ENCODE results near the gene CFAP299. TPM values are rescaled to one million over a fixed set of nuclear protein-coding genes. Genes with fewer than 3 reads are reported as not detected.
A peak's percentile ranks its signal among the peaks of the same experiment; 100 is the strongest.
"Not testable (repeated sequence)": the region's sequence is repeated elsewhere in the genome, so short reads cannot be mapped to it uniquely, and the experiment has no call there.

The CFAP299 gene
- total RNA-seq, 1 donor from 2014 or later = 0.25 TPM

GRCh38 chr4:80331693-80332092 lies 3.8 kb upstream of the CFAP299 start:
- DNase-seq (ENCODE audit: low read depth) = no peak

- peak; percentile 33 for DNase-seq (ENCODE audit: low read depth)
Observed at GRCh38 chr4:80333121-80333520, 2.4 kb upstream of the CFAP299 start.

DNA sequence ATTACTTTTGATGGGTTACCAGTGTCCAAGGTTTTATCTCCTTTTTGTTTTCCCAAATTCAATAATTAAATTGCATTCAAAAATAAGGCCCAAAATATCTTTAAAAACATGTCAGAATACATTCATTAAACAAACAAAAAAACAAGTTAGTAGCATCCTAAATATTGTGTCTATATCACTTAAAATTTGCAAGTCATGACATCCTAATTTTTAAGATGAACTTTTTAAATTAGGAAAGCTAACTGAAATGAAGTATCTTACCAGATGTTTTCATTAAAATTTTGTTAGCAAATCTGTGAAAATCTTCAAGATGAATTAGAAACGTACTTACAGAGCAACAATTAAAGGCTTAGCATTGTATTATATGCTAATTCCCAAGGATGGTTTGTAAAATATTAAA lies 962 bp upstream of the CFAP299 start:
- no peak for DNase-seq (ENCODE audit: low read depth)

DNA sequence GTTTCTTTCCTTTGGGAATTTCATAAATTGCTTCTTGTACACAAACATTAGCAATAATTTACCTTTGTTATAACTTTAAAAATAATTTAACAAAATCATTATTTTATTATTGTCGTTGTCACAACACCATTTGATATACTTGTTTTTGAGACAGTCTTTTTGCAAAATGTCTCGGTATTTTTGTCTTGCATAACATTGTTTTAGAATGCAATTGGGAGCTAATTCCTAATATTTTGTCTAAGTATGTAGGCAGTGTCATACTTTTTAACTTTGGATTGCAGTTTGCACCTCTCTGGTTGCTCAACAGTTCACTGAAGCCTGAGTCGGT lies 340 bp upstream of the CFAP299 start:
- DNase-seq (ENCODE audit: low read depth) = no peak

GRCh38 chr4:80336582-80336981 lies 1.1 kb downstream of the CFAP299 start:
- peak; percentile 44 for DNase-seq (ENCODE audit: low read depth)

- DNase-seq (ENCODE audit: low read depth) = peak; percentile 45
Observed at GRCh38 chr4:80340036-80340435, 4.5 kb downstream of the CFAP299 start.

GRCh38 chr4:80342684-80343083 lies 7.2 kb downstream of the CFAP299 start:
- not testable (repeated sequence) for DNase-seq (ENCODE audit: low read depth)

- no peak for DNase-seq (ENCODE audit: low read depth)
Observed at GRCh38 chr4:80343887-80344286, 8.4 kb downstream of the CFAP299 start.

DNA sequence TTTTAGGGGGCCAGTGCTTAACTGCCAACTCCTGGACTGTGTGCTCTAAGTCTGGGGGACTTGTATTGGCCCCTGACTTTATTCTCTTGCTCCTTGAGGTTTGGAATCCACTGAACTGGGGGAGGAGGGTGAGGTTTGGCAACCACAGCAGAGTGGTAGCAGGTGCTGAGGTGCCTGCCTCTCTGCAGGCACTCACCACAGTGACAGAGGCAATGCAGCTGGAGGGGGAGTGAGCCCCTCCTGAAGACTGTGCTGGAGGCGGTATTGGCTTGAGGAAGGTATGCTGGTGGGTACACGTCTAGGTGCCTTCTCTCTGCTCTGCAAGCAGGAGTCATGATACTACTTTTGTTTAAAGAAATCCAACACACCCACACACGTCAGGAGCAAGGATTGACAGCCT lies 24.6 kb downstream of the CFAP299 start:
- no peak for DNase-seq (ENCODE audit: low read depth)

DNA sequence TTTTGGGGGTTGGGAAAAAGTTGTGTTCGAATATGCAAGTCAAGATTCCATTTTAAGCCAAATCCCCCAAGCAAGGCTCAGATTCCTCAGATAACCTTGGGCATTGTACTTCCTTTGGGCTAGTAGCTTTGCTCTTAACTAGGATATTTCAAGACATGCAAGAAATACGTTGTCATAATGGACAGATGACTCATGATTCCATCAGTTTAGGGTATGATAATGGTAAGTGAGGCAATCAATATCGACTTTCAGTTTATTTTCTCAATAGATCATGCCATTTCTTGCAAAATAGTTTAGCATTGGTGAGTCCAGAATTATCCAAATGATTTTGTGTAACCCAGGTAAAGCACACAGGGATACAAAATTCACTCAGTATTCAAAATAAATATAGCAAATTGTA lies 25.4 kb downstream of the CFAP299 start:
- no peak for DNase-seq (ENCODE audit: low read depth)

GRCh38 chr4:80361329-80361900 lies 25.9 kb downstream of the CFAP299 start:
- DNase-seq (ENCODE audit: low read depth) = peak; percentile 44

DNA sequence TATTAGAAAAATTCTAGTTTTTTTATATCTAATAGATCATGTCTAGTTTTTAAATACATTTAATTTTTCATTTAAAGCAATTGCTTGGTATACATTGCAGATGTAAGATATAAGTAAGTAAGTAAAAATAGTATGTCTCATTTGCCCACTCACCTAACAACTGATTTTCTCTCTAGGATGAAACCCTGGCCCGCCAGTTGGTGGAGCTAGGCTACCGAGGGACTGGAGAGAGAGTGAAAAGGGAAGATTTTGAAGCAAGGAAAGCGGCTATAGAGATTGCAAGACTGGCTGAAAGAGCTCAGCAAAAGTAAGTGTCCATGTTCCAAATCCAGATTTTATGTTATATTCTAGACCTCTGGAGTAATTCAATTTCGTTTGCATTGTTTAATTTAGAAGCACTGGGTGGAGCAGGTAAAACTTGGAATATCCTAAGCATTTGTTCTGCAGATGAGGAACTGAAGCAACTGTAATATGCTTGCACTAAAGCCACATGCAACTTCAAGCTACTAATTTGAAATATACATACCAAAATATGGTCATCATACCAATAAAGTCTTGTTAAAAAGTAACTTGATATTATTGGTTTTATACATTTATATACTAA lies 27.1 kb downstream of the CFAP299 start:
- DNase-seq (ENCODE audit: low read depth) = peak; percentile 27

GRCh38 chr4:80365928-80366327 lies 30.4 kb downstream of the CFAP299 start:
- DNase-seq (ENCODE audit: low read depth) = peak; percentile 67

GRCh38 chr4:80367737-80368136 lies 32.2 kb downstream of the CFAP299 start:
- no peak for DNase-seq (ENCODE audit: low read depth)

GRCh38 chr4:80370635-80371034 lies 35.1 kb downstream of the CFAP299 start:
- no peak for DNase-seq (ENCODE audit: low read depth)

GRCh38 chr4:80371046-80371445 lies 35.5 kb downstream of the CFAP299 start:
- DNase-seq (ENCODE audit: low read depth) = no peak

- no peak for DNase-seq (ENCODE audit: low read depth)
Observed at GRCh38 chr4:80374180-80374579, 38.6 kb downstream of the CFAP299 start.

DNA sequence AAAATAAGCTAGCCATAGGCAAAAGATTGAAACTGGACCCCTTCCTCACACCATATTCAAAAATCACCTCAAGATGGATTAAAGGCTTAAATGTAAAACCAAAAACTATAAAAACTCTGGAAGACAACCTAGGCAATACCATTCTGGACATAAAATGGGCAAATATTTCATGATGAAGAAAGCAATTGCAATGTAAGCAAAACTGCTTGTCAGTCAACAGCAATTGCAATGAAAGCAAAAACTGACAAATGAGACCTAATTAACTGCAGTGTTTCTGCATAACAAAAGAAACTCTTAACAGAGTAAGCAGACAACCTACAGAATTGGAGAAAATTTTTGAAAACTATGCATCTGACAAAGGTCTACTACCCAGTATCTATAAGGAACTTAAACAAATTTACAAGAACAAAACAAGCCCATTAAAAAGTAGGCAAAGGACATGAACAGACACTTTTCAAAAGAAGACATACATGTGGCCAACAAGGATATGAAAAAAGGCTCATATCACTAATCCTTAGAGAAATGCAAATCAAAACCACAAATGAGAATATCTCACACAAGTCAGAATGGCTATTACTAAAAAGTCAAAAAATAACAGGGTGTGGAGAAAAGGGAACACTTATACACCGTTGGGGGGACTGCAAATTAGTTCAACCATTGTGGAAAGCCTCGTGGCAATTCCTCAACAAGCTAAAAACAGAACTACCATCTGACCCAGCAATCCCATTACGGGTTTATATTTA lies 46.7 kb downstream of the CFAP299 start:
- no peak for DNase-seq (ENCODE audit: low read depth)

- no peak for DNase-seq (ENCODE audit: low read depth)
Observed at GRCh38 chr4:80385397-80386280, 50.1 kb downstream of the CFAP299 start.

DNA sequence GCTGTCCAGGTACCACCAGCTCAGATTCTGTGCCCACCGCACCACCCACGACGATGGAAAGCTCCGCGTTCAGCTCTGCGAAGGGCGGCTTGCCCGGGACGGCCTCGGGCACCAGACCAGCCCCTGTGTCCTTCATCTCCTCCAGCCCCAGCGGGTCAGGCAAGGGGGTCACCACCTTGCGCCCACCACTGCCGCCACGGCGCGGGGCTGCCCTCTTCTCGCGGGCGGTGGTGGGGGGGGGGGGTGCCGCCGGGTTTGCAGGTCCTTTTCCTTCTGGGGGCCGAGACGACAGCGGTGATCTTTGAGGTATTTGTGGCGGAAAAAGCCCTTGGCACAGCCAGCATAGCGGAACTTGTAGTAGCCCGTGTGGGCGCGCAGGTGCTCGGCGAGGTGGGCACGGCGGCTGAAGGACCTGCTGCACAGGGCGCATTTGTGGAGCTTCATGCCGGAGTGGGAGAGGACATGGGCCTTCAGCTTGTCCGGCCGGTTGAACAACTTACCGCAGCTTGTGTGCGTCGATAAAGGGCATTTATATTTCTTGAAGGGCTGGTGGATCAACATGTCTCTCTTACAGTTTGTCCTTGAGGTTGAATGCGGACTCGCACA lies 50.9 kb downstream of the CFAP299 start:
- no peak for DNase-seq (ENCODE audit: low read depth)

- DNase-seq (ENCODE audit: low read depth) = no peak
Observed at GRCh38 chr4:80387390-80388283, 52.1 kb downstream of the CFAP299 start.

All from renal cortical epithelial cell (primary cell).